Omental fat pad (tissue), 4 donors: Measurements from ENCODE around the gene AUTS2. TPM values are rescaled to one million over a fixed set of nuclear protein-coding genes. Genes with fewer than 3 reads are reported as not detected.

Experiments used
- ATAC-seq: fragments of 150-250 bp; one replicate; pipeline ENCODE4 v1.9.1; 2016; ENCODE audit warnings: mild to moderate bottlenecking, moderate library complexity; ENCODE audit not compliant: low FRiP score
- DNase-seq: peaks from one replicate; pipeline ENCODE4 v3.0.0-alpha.2; 2019; ENCODE audit warnings: low spot score
- CTCF ChIP-seq, 3 donors: fragments of 450-650 bp; IDR thresholded peaks; one replicate each; pipeline ENCODE4 v1.5.1; 2016 to 2017; ENCODE audit warnings: antibody characterized with exemption in 3 of 3, mild to moderate bottlenecking in 3 of 3, moderate library complexity in 2 of 3
- total RNA-seq, 4 donors: library from RNA; depleted of rRNA; stranded (reverse); fragments of >200 nt; gene quantifications; one replicate each; pipeline ENCODE4 v1.1.0, GENCODE V29; 2016

The AUTS2 gene
- total RNA-seq, 4 donors from 2014 or later = 13.2 to 27.0 (median 21.2) TPM

GRCh38 chr7:69681181-69681580 is 82.9 kb downstream of the AUTS2 start:
- DNase-seq (no peak), ATAC-seq (no peak)
- TF ChIP-seq CTCF (IDR thresholded peaks at IDR 0.05) = no peak

GRCh38 chr7:69682518-69682917 is 84.2 kb downstream of the AUTS2 start:
- no peak for ATAC-seq
- no peak for DNase-seq
- TF ChIP-seq CTCF (IDR thresholded peaks at IDR 0.05) = no peak

GRCh38 chr7:69683002-69683401 is 84.7 kb downstream of the AUTS2 start:
- no peak for TF ChIP-seq CTCF (IDR thresholded peaks at IDR 0.05)
- DNase-seq = no peak
- no peak for ATAC-seq

GRCh38 chr7:69684369-69685292 is 86.4 kb downstream of the AUTS2 start:
- DNase-seq (no peak), ATAC-seq (no peak)
- no peak for TF ChIP-seq CTCF (IDR thresholded peaks at IDR 0.05)

GRCh38 chr7:69685293-69685631 is 87.0 kb downstream of the AUTS2 start:
- ATAC-seq (no peak), DNase-seq (no peak)
- TF ChIP-seq CTCF (IDR thresholded peaks at IDR 0.05) = no peak

- DNase-seq = no peak
- no peak for ATAC-seq
- no peak for TF ChIP-seq CTCF (IDR thresholded peaks at IDR 0.05)
These were observed 88.1 kb downstream of the AUTS2 start for GRCh38 chr7:69686366-69686765.
